Karpas-422 (cell line): ENCODE results near the gene CDK6. TPM values are rescaled to one million over a fixed set of nuclear protein-coding genes. Genes with fewer than 3 reads are reported as not detected.

Experiments used
- DNase-seq: peaks from one replicate; pipeline ENCODE4 v3.0.0-alpha.2; 2015
- H2AFZ ChIP-seq: fragments of 200-600 bp; sonication (generic); 2 replicates; pipeline ENCODE4 v1.6.1; 2014; ENCODE audit warnings: antibody characterized with exemption, low read length, mixed read lengths
- H3K27ac ChIP-seq: fragments of 200-600 bp; sonication (generic); 2 replicates; pipeline ENCODE4 v1.5.1; 2014; ENCODE audit warnings: mild to moderate bottlenecking, low read length, moderate library complexity
- H3K27me3 ChIP-seq: fragments of 200-600 bp; sonication (generic); 2 replicates; pipeline ENCODE4 v1.6.1; 2014; ENCODE audit warnings: low read length, mixed read lengths
- H3K36me3 ChIP-seq: fragments of 200-600 bp; sonication (generic); 2 replicates; pipeline ENCODE4 v1.6.1; 2014; ENCODE audit warnings: low read length, mixed read lengths; ENCODE audit not compliant: insufficient read depth
- H3K4me1 ChIP-seq: fragments of 200-600 bp; sonication (generic); 2 replicates; pipeline ENCODE4 v1.6.1; 2014; ENCODE audit warnings: mild to moderate bottlenecking, low read length, mixed read lengths
- H3K4me2 ChIP-seq: fragments of 200-600 bp; sonication (generic); 2 replicates; pipeline ENCODE4 v1.6.1; 2014; ENCODE audit warnings: low read length, low read depth, mild to moderate bottlenecking; ENCODE audit not compliant: poor library complexity, severe bottlenecking
- H3K4me3 ChIP-seq: fragments of 200-600 bp; sonication (generic); 2 replicates; pipeline ENCODE4 v1.5.1; 2014; ENCODE audit warnings: mild to moderate bottlenecking, antibody characterized with exemption, low read length, mixed read lengths
- H3K79me2 ChIP-seq: fragments of 200-600 bp; sonication (generic); 2 replicates; pipeline ENCODE4 v1.6.1; 2014; ENCODE audit warnings: mild to moderate bottlenecking, low read length, mixed read lengths
- H3K9ac ChIP-seq: fragments of 200-600 bp; sonication (generic); 2 replicates; pipeline ENCODE4 v1.6.0; 2014; ENCODE audit warnings: low read length
- H3K9me2 ChIP-seq: fragments of 200-600 bp; sonication (generic), shearing (Covaris generic); replicated peaks from 2 replicates; pipeline ENCODE4 v1.6.0; 2014; ENCODE audit warnings: mild to moderate bottlenecking, low read length, moderate library complexity; ENCODE audit not compliant: insufficient read depth
- H3K9me3 ChIP-seq: fragments of 300-700, 200-600 bp; sonication (generic); 2 replicates; pipeline ENCODE4 v1.6.1; 2014; ENCODE audit warnings: low read length, mixed read lengths
- H4K20me1 ChIP-seq: fragments of 200-600 bp; sonication (generic); 2 replicates; pipeline ENCODE4 v1.6.1; 2014; ENCODE audit warnings: mild to moderate bottlenecking, antibody characterized with exemption, low read length, low read depth; ENCODE audit not compliant: insufficient read depth
- total RNA-seq: library from RNA; depleted of rRNA; stranded (reverse); fragments of >200 nt; shearing (Covaris generic); gene quantifications from 2 replicates; pipeline ENCODE4 v1.2.3, GENCODE V29; 2014; ENCODE audit warnings: low replicate concordance

Gene CDK6
- total RNA-seq, 1 experiment from 2014 or later: 65.1 TPM

DNA sequence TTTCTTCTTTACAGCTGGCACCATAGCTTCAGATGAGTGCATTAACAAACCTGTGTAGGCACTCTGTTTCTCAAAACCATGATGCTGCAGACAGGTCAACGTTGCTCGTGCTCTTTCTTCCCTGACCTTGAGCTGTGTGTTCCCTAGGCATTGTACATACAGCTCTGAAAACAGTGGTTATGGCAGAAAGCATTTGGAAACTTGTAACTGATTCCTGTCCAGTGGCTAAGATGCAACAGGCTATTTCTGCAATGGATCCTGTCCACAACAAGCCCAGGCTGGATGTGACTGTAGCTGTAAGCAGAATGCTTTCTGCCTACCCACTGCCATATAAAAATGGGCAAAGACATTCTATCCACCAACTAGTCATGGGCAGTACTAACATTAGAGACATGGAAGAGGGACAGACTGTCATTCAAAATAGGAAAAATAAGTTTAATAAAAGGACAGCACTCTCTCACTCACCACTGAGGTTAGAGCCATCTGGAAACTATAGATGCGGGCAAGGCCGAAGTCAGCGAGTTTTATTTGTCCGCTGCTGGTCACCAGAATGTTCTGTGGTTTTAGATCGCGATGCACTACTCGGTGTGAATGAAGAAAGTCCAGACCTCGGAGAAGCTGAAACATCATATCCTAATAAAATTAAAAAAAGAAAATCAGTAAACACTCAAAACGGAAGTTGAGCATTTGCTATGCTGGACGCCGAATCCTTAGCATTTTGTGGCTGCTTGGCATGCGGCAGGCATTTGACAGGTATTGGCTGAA lies 111.0 kb downstream of the CDK6 start:
- H3K9me3 ChIP-seq: no peaks in the 10 kb centered on the region
- no peak overlapping the region for H3K27ac ChIP-seq
- H3K4me2 ChIP-seq: no peak overlapping the region
- H4K20me1 ChIP-seq: peaks cover 5% of the 10 kb centered on the region; the same call in 1 of the 2 replicates
- no peak for DNase-seq
- no peak overlapping the region for H3K9ac ChIP-seq
- H3K4me3 ChIP-seq: no peak overlapping the region
- H3K4me1 ChIP-seq: no peaks in the 10 kb centered on the region
- no peaks in the 10 kb centered on the region for H3K9me2 ChIP-seq
- H3K79me2 ChIP-seq: peaks cover 61% of the 10 kb centered on the region
- H3K27me3 ChIP-seq: no peaks in the 10 kb centered on the region
- H3K36me3 ChIP-seq: no peaks in the 10 kb centered on the region
- no peak overlapping the region for H2AFZ ChIP-seq

GRCh38 chr7:92723943-92724342 lies 112.4 kb downstream of the CDK6 start:
- Histone ChIP-seq H3K9me2 (no peaks in the 10 kb centered on the region), H3K27me3 (no peaks in the 10 kb centered on the region), H3K36me3 (no peaks in the 10 kb centered on the region), H3K4me1 (no peaks in the 10 kb centered on the region), H3K4me2 (no peak overlapping the region), H3K4me3 (no peak overlapping the region), H4K20me1 (peaks cover 5% of the 10 kb centered on the region; the same call in 1 of the 2 replicates), H3K9me3 (no peaks in the 10 kb centered on the region), H2AFZ (no peak overlapping the region), H3K79me2 (peaks cover 62% of the 10 kb centered on the region), H3K9ac (no peak overlapping the region), H3K27ac (no peak overlapping the region)
- DNase-seq: no peak

- no peak overlapping the region for H3K4me2 ChIP-seq
These were observed 113.2 kb downstream of the CDK6 start for GRCh38 chr7:92723205-92723604.

DNA sequence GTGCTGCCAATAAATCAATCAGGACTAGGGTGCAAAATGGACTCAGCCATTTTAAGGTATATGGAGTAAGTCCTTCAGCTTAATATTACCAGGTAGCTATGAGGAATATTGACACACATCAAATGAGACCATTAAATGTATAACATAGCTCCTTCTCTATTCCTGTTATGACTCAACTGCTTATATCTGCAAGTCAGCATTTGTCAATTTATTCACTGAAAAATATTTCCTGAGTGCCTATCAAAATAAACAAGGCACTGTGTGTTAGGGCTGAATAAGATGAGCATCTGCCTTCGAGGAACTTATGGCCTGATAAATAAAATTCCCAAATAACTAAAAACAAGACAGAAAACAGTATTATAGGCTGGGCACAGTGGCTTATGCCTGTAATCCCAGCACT lies 113.8 kb downstream of the CDK6 start:
- Histone ChIP-seq H3K4me3 (no peak overlapping the region), H3K36me3 (no peaks in the 10 kb centered on the region), H3K9ac (no peak overlapping the region), H4K20me1 (peaks cover 5% of the 10 kb centered on the region; the same call in 1 of the 2 replicates), H3K4me1 (no peaks in the 10 kb centered on the region), H3K27ac (no peak overlapping the region), H3K9me3 (no peaks in the 10 kb centered on the region), H3K4me2 (no peak overlapping the region), H3K9me2 (no peaks in the 10 kb centered on the region), H3K27me3 (no peaks in the 10 kb centered on the region), H3K79me2 (peaks cover 64% of the 10 kb centered on the region), H2AFZ (no peak overlapping the region)
- no peak for DNase-seq

More at GRCh38 chr7:92723205-92723604, 113.2 kb downstream of the CDK6 start:
- no peaks in the 10 kb centered on the region for H3K27me3 ChIP-seq
- H3K79me2 ChIP-seq: peaks cover 63% of the 10 kb centered on the region
- H3K4me1 ChIP-seq: no peaks in the 10 kb centered on the region
- H3K27ac ChIP-seq: no peak overlapping the region
- DNase-seq: no peak
- no peak overlapping the region for H3K9ac ChIP-seq
- peaks cover 5% of the 10 kb centered on the region; the same call in 1 of the 2 replicates for H4K20me1 ChIP-seq
- H3K4me3 ChIP-seq: no peak overlapping the region
- H2AFZ ChIP-seq: no peak overlapping the region
- H3K9me2 ChIP-seq: no peaks in the 10 kb centered on the region
- no peaks in the 10 kb centered on the region for H3K9me3 ChIP-seq
- no peaks in the 10 kb centered on the region for H3K36me3 ChIP-seq

DNA sequence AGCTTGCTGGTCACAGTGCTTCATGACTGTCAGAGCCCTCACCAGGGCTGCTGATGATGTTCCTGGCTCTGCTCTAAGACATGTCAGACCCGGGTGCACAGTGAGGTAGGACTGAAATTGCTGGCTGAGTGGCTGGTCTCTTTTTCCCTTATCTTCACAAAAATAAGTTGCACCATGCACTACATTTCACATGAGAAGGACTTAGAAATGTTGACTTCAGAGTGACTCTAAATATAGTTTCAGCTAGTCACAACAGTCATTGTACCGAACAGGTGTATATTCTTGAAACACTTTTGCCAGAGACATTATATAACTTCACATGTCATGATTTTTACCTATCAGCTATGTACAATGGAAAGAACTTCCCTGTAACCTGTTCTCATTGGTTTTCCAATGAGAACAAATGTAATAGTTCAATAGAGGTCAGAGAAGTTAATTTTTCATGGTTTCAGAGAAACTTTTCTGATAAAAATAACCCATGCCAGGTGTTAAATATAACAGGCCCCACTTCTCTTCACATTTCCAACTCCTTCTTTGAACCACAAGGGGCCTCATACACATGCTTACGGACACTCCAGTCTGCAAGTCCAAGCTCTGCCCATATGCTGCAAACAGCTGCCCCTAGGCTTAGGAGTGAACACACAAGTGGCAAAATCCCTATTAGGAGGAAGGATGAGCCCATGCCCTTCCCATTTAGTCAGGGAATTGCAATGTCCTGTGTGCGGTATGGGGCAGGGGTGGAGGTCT lies 115.6 kb downstream of the CDK6 start:
- Histone ChIP-seq H3K4me3 (no peak overlapping the region), H2AFZ (no peak overlapping the region), H3K4me2 (no peak overlapping the region), H3K4me1 (no peaks in the 10 kb centered on the region), H3K79me2 (peaks cover 64% of the 10 kb centered on the region), H3K27ac (no peak overlapping the region), H4K20me1 (no peaks in the 10 kb centered on the region), H3K27me3 (no peaks in the 10 kb centered on the region), H3K9me2 (no peaks in the 10 kb centered on the region), H3K9me3 (no peaks in the 10 kb centered on the region), H3K9ac (no peak overlapping the region), H3K36me3 (no peaks in the 10 kb centered on the region)
- DNase-seq: no peak

DNA sequence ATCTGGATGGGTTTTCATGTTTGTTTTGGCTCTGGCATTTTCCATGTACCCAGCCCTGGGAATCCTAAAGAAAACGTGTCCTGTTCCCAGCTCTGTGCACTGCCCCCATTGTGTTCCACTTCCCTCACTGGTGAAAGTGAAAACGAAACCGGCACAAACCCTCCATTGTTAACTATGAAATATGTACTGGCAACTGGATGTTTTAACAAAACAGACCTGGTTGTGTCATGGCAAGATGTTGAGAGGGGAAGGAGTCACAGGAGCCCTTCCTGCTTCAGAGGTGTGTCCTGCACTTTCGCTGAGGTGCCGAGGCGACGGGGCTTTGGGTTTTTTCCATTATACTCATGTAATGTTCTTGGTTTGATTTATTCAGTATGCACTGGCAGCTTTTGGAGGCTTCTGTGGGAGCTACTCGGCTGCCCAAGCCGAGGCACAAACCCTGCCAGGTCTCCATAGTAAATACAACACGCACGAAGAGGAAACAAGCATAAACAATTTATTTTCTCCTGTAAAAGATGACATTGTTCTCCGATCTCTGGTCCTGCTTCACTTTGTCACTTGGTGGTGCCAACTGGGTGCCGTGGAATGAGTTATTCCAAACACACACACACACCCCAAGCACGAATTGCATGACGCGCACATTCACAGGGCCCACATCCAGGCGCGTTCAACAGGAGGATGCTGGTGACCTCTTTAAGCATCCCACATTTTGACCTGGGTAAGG lies 118.2 kb downstream of the CDK6 start:
- Histone ChIP-seq H3K36me3 (no peaks in the 10 kb centered on the region), H3K4me3 (no peak overlapping the region), H3K27me3 (no peaks in the 10 kb centered on the region), H4K20me1 (no peaks in the 10 kb centered on the region), H3K9me2 (no peaks in the 10 kb centered on the region), H3K4me2 (no peak overlapping the region), H3K9ac (no peak overlapping the region), H2AFZ (no peak overlapping the region), H3K9me3 (no peaks in the 10 kb centered on the region), H3K79me2 (peaks cover 76% of the 10 kb centered on the region), H3K4me1 (peaks cover 11% of the 10 kb centered on the region), H3K27ac (no peak overlapping the region)
- no peak for DNase-seq

DNA sequence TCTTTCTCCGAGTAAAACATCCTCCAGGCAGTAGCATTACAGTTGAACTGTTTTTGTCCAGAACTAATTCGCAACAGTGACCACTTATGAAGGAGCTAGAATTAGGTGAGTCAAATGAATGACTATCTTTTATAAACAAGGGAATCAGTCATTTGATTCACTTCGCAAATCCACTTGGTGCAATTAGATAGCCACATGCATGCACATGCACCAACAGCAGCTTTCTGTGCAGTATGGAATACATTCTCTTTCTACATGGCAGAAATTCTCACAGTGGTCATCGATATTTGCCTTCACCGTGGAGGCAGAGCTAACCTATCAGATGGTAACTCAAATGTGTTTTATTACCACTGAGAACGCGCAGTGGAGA lies 118.8 kb downstream of the CDK6 start:
- no peaks in the 10 kb centered on the region for H3K27me3 ChIP-seq
- DNase-seq: no peak
- H3K9me3 ChIP-seq: no peaks in the 10 kb centered on the region
- no peak overlapping the region for H3K4me2 ChIP-seq
- H3K36me3 ChIP-seq: no peaks in the 10 kb centered on the region
- H3K9ac ChIP-seq: no peak overlapping the region
- no peaks in the 10 kb centered on the region for H3K9me2 ChIP-seq
- peaks cover 79% of the 10 kb centered on the region for H3K79me2 ChIP-seq
- H4K20me1 ChIP-seq: no peaks in the 10 kb centered on the region
- H3K4me1 ChIP-seq: peaks cover 11% of the 10 kb centered on the region
- no peak overlapping the region for H3K4me3 ChIP-seq
- H2AFZ ChIP-seq: no peak overlapping the region
- H3K27ac ChIP-seq: no peak overlapping the region
